Activated naive CD4-positive, alpha-beta T cell treated with Interleukin-2 at 50 U/mL for 16 hours (primary cell): ENCODE measurements around the gene GRIP1.

ENCODE experiments used
- DNase-seq: peaks from one replicate; pipeline ENCODE4 v3.0.0-alpha.2; 2020

The GRIP1 gene

GRCh38 chr12:66644151-66644550 lies 34.7 kb downstream of the GRIP1 start:
- no peak for DNase-seq

GRCh38 chr12:66640691-66641460 lies 38.0 kb downstream of the GRIP1 start:
- no peak for DNase-seq

GRCh38 chr12:66638666-66639065 lies 40.2 kb downstream of the GRIP1 start:
- no peak for DNase-seq

GRCh38 chr12:66637699-66638301 lies 41.1 kb downstream of the GRIP1 start:
- no peak for DNase-seq

- no peak for DNase-seq
These were observed 42.1 kb downstream of the GRIP1 start for GRCh38 chr12:66636771-66637170.

DNA sequence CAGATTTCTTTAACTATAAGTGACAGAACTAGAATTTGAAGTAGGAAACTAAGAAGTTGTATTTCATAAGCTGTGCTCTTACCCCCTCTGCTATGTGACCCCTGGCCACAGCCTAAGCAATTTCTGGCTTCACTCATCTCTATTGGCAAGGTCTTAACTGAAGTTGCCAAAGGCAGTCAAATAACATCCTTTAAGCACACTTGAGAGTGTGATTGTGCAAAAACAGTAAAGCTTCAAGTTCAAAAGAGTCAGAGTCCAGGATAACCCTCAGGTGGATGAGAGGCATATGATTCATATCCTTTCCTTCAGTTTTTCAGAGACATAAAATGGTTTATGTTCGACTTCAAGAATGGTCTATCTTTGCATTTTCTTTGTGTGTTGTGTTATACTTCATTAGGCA lies 45.2 kb downstream of the GRIP1 start:
- no peak for DNase-seq

- DNase-seq, result no peak
These were observed 49.6 kb downstream of the GRIP1 start for GRCh38 chr12:66629138-66629870.

DNA sequence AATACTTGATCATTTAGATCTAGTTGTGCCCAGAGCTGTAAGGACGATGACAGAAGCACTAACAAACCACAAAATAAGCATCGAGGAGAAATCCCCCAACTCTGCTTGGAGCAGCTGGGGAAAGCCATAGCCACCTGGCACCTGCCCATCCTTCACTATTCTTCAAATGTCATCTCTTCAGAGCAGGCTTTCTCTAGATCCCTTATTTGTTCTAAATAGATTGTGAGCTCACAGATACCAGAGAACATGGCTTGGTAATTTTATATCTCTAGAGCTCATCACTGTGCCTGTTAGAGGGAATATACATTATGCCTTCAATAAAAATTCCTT lies 50.9 kb downstream of the GRIP1 start:
- DNase-seq, result no peak

- DNase-seq, result no peak
These were observed 51.4 kb downstream of the GRIP1 start for GRCh38 chr12:66627270-66627987.

DNA sequence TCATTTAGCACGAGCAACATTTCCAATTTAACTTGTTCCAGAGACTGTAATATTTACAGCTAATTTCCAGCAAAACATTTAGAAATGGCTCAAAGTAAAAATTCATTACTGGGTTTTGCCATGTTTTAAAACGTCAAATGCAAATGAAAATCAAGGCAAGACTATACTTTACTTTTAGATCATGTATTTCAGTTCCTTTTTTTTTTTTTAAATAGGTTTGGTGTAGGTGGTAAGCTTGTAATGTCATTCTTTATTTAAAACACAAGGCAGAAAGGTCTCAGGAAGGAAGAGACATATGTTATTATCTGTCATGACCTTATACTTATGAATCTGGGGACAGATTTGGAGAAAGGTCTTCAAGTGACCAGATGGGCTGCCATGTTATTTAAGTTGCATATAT lies 54.1 kb downstream of the GRIP1 start:
- no peak for DNase-seq

- DNase-seq, result no peak
These were observed 55.4 kb downstream of the GRIP1 start for GRCh38 chr12:66623455-66623854.

DNA sequence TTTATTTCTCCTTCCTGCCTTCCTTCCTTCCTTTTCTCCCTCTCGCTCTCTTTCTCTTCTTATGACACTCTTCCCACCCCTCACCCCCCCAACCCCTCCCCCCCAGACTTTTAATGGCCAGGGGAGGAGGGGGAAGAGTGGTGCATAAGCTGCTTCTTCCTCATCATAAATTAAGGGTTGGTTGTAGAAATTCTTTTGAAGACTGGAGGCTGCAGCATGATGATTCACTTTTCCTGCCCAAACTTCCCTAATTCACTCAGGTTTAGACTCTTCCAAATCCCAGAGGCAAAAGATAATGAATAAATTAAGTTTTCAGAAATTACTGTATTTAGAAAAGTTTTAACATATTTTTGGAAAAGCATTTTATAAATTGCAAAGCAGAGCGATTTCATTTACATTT lies 58.2 kb downstream of the GRIP1 start:
- DNase-seq, result no peak

GRCh38 chr12:66620026-66620425 lies 58.9 kb downstream of the GRIP1 start:
- DNase-seq, result no peak

DNA sequence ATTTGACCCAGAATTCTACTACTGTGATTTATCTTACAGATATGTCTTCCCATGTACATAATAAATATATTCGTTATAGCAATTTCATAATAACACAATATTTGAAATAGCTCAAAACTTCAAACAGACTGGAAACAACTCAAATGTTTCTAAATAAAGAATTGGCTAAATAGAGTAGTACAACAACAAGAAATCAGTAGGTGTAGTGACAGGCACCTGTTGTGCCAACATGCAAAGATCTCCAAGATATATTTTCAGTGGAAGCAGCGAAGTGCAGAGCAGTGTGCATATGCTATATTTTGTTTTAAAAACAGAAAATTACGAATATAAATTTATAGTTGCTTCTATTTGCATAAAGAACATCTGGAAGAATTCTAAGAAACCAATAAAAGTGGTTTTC lies 60.9 kb downstream of the GRIP1 start:
- DNase-seq, result no peak

DNA sequence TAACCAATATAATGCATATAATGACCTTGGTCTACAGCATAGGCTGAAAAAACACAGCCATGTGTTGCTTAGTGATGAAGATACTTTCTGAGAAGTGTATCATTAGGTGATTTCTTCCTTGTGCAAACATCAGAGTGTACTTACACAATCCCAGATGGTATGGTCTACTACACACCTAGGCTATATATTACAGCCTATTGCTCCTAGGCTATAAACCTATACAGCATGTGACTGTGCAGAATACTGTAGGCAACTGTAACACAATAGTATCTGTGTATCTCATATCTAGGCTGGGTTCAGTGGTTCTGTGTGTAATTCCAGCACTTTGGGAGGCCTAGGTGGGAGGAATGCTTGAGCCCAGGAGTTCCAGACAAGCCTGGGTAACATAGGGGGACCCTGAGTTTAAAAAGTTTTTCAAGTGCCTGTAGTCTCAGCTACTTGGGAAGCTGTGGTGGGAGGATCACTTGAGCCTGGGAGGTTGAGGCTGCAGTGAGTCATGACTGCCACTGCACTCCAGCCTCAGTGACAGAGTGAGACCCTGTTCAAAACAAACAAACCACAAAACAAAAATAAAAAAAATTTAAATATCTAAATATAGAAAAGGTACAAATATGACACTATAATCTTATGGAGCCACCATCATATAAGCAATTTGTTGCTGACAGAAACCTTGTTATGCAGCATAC lies 66.6 kb downstream of the GRIP1 start:
- no peak for DNase-seq

GRCh38 chr12:66607147-66607546 lies 71.7 kb downstream of the GRIP1 start:
- DNase-seq, result no peak

DNA sequence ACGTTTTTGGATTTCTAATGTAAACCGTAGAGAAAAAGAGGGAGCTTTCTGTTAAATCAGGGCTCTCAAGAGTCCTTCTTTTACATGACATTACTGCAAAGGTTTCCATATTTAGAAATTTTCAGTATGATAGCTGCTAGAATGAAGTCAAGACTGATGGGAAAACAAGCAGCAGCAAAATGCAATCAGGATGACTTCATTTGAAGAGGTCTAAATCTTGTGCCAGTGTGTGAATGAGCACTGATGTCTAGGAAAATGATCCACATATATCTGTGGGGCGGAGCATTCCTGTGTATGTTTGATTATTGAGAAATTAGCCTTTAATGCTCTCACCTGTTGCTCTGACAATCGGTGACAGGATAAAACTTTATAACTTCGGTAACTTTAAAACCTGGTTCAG lies 73.6 kb downstream of the GRIP1 start:
- DNase-seq, result no peak

- DNase-seq, result no peak
These were observed 74.8 kb downstream of the GRIP1 start for GRCh38 chr12:66603981-66604479.

DNA sequence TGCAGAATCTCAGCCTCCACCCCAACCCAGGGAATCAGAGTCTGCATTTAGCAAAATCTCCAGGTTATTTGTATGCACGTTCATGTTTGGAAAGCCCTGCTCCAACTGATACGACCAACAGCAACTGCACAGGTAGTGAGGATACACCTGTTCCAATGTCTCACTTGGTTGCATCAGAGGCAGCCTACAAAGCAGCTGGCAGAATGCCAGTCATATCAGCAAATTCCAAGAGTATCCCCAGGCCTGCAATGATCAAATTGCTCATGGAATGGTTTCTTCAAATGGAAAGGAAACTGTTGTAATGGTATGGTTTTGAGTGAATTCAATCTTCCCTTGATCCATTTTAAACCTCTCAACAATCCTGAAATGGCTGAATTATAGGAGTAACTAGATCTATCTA lies 75.4 kb downstream of the GRIP1 start:
- DNase-seq, result no peak

DNA sequence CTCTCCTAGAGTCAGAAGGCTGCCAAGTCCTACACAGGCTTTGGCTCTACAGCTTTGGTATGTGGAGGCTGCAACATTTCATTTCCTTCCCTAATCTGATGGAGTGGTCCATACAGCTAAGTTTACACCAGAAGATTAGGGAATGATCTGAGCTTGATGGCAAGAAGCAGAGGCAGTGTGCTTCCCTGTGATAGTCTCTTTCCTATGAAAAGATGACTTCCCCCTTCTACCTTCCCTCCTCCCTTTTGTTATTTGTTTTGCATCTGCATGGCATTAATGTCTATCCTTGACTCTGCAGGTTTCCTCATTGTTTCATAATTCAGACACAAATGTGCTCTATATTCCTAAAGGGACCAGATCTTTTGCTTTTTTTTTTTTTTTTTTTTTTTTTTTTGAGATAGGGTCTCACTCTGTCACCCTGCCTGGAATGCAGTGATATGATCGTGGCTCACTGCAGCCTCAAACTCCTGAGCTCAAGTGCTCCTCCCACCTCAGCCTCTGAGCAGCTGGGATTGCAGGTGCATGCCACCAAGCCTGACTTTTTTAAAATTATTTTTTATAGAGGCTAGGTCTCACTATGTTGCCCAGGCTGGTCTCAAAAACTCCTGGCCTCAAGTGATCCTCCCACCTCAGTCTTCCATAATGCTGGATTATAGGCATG lies 76.3 kb downstream of the GRIP1 start:
- DNase-seq, result no peak

- no peak for DNase-seq
These were observed 78.0 kb downstream of the GRIP1 start for GRCh38 chr12:66600903-66601302.

GRCh38 chr12:66599816-66600215 lies 79.1 kb downstream of the GRIP1 start:
- DNase-seq, result no peak
